ENCODE measurements around the gene CNR2. TPM values are rescaled to one million over a fixed set of nuclear protein-coding genes. Genes with fewer than 3 reads are reported as not detected.

CNR2 gene
- polyA plus RNA-seq, 2 of the 4 experiments (the other 2 are of a cell fraction), result not detected

DNA sequence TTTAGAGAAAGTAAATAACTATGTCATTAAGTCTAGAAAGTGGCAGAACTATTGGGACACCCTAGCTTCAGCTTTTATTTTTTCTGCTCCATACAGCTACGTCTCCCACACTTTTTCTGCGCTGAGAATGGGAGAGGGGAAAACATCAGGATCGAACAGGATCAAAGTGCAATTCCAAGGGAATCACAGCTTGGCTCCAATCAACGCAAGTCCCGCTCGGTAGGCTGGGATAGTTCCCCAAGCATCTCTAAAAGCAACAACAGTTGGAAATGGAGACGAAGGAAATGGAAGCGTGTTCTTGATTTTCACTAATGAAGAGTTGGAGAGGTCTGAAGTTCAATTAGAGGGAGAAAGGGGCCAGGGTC is 88.5 kb downstream of the CNR2 start (continued):
- TF ChIP-seq HMGXB4 (CRISPR knock-in tag; IDR thresholded peaks at IDR 0.05; ENCODE audit: borderline replicate concordance) (no peak), FOSB (CRISPR knock-in tag; IDR thresholded peaks at IDR 0.05) (no peak)

- Histone ChIP-seq H3K27ac (no peak overlapping the region), H3K4me1 (no peaks in the 10 kb centered on the region; the same call in 2 of the 3 replicates), H3K9me3 (no peaks in the 10 kb centered on the region), H3K4me3 (no peak overlapping the region), H3K4me2 (peak overlapping the region; percentile 82; the same call in 2 of the 3 replicates)
- ATAC-seq, result no peak
- no peak for FAIRE-seq
- no peak for TF ChIP-seq MAFK (IDR thresholded peaks at IDR 0.05; ENCODE audit: partially characterized antibody)
- TF ChIP-seq NR3C1 (IDR thresholded peaks at IDR 0.05), result no peak
- no peak for TF ChIP-seq POLR2AphosphoS2 (conservative IDR thresholded peaks at IDR 0.05; ENCODE audit: low read length)
- no peak for TF ChIP-seq MAZ (IDR thresholded peaks at IDR 0.05; ENCODE audit: borderline replicate concordance, low read depth, low read length)
- no peak for TF ChIP-seq RCOR1 (IDR thresholded peaks at IDR 0.05; ENCODE audit: low read depth, low read length)
- no peak for TF ChIP-seq NFE2L2 (conservative IDR thresholded peaks at IDR 0.05; ENCODE audit: low read length)
- no peak for TF ChIP-seq NPAS2 (CRISPR knock-in tag; IDR thresholded peaks at IDR 0.05; ENCODE audit: borderline replicate concordance)
- no peak for TF ChIP-seq RFX5 (IDR thresholded peaks at IDR 0.05)
- no peak for TF ChIP-seq PBX3 (IDR thresholded peaks at IDR 0.05)
- no peak for TF ChIP-seq MYC (IDR thresholded peaks at IDR 0.05; ENCODE audit: borderline replicate concordance, low read length)
- no peak for TF ChIP-seq SREBF2 (IDR thresholded peaks at IDR 0.05)
- TF ChIP-seq, protein P1, sequence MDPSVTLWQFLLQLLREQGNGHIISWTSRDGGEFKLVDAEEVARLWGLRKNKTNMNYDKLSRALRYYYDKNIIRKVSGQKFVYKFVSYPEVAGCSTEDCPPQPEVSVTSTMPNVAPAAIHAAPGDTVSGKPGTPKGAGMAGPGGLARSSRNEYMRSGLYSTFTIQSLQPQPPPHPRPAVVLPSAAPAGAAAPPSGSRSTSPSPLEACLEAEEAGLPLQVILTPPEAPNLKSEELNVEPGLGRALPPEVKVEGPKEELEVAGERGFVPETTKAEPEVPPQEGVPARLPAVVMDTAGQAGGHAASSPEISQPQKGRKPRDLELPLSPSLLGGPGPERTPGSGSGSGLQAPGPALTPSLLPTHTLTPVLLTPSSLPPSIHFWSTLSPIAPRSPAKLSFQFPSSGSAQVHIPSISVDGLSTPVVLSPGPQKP (IDR thresholded peaks at IDR 0.05; ENCODE audit: low read depth, low read length), result no peak
- no peak for TF ChIP-seq RARB (CRISPR knock-in tag; IDR thresholded peaks at IDR 0.05)
- no peak for TF ChIP-seq USF2 (IDR thresholded peaks at IDR 0.05)
- WGBS (ENCODE audit: missing lambda C conversion rate), result 90% methylated on average over 7 of the region's 7 CpGs
- no peak for DNase-seq (ENCODE audit: low read depth in 1 of 2, low spot score in 1 of 2)
- POLR2A ChIA-PET, result interaction anchor here (0.6 to 1.1 kb wide), 2 partner anchors 15 to 21 kb away, joined by 3 to 4 read pairs; no protein-coding TSS in a partner anchor
- CTCF ChIA-PET, result interaction anchor here (0.9 to 8.4 kb wide), 3 partner anchors 14 to 32 kb away, joined by 4 to 57 read pairs (median 6); no protein-coding TSS in a partner anchor
Measured at GRCh38 chr1:23823767-23824166, 89.4 kb downstream of the CNR2 start.

Small RNA genes within 50 kb of the gene (small RNA-seq; reads per million reads assigned to genes)
- gene MIR378F, result 0 to 0.26 (median 0) reads per million in 6 experiments

Other genes with a start within 250 kb of the CNR2 start
- 979 and 1,292 TPM in 2 replicates for gene RPL11, start 221.6 kb downstream of the CNR2 start, polyA plus RNA-seq (2011; rRNA removed)
- gene RPL11, start 221.6 kb downstream of the CNR2 start, polyA plus RNA-seq (2017; fragmentation: RNase III; extraction: RNeasy Plus Mini Kit Qiagen cat#74134 plus additional on column Dnase treatment), result 1,260 to 1,335 TPM (median 1,329 TPM) in 3 replicates
- gene ELOA, start 169.9 kb downstream of the CNR2 start, polyA plus RNA-seq (2011; rRNA removed), result 16.0 and 18.4 TPM in 2 replicates
- 16.3 to 18.4 TPM (median 16.4 TPM) in 3 replicates for gene ELOA, start 169.9 kb downstream of the CNR2 start, polyA plus RNA-seq (2017; fragmentation: RNase III; extraction: RNeasy Plus Mini Kit Qiagen cat#74134 plus additional on column Dnase treatment)
- 34.0 and 41.0 TPM in 2 replicates for gene PITHD1, start 134.9 kb downstream of the CNR2 start, polyA plus RNA-seq (2011; rRNA removed)
- gene PITHD1, start 134.9 kb downstream of the CNR2 start, polyA plus RNA-seq (2017; fragmentation: RNase III; extraction: RNeasy Plus Mini Kit Qiagen cat#74134 plus additional on column Dnase treatment), result 25.4 to 29.2 TPM (median 26.3 TPM) in 3 replicates
- gene LYPLA2, start 122.2 kb downstream of the CNR2 start, polyA plus RNA-seq (2011; rRNA removed), result 17.8 and 26.0 TPM in 2 replicates
- gene LYPLA2, start 122.2 kb downstream of the CNR2 start, polyA plus RNA-seq (2017; fragmentation: RNase III; extraction: RNeasy Plus Mini Kit Qiagen cat#74134 plus additional on column Dnase treatment), result 43.8 to 49.2 TPM (median 46.7 TPM) in 3 replicates
- gene GALE, start 112.6 kb downstream of the CNR2 start, polyA plus RNA-seq (2011; rRNA removed), result 38.9 and 39.9 TPM in 2 replicates
- gene GALE, start 112.6 kb downstream of the CNR2 start, polyA plus RNA-seq (2017; fragmentation: RNase III; extraction: RNeasy Plus Mini Kit Qiagen cat#74134 plus additional on column Dnase treatment), result 45.6 to 48.1 TPM (median 46.9 TPM) in 3 replicates
- gene HMGCL, start 87.9 kb downstream of the CNR2 start, polyA plus RNA-seq (2011; rRNA removed), result 18.0 and 18.9 TPM in 2 replicates
- 9.7 to 11.5 TPM (median 10.9 TPM) in 3 replicates for gene HMGCL, start 87.9 kb downstream of the CNR2 start, polyA plus RNA-seq (2017; fragmentation: RNase III; extraction: RNeasy Plus Mini Kit Qiagen cat#74134 plus additional on column Dnase treatment)
- gene FUCA1, start 45.1 kb downstream of the CNR2 start, polyA plus RNA-seq (2011; rRNA removed), result 14.8 and 16.1 TPM in 2 replicates
- gene FUCA1, start 45.1 kb downstream of the CNR2 start, polyA plus RNA-seq (2017; fragmentation: RNase III; extraction: RNeasy Plus Mini Kit Qiagen cat#74134 plus additional on column Dnase treatment), result 9.0 to 10.8 TPM (median 9.7 TPM) in 3 replicates
- gene PNRC2, start 46.5 kb upstream of the CNR2 start, polyA plus RNA-seq (2011; rRNA removed), result 38.1 and 106 TPM in 2 replicates
- 34.4 to 37.5 TPM (median 36.1 TPM) in 3 replicates for gene PNRC2, start 46.5 kb upstream of the CNR2 start, polyA plus RNA-seq (2017; fragmentation: RNase III; extraction: RNeasy Plus Mini Kit Qiagen cat#74134 plus additional on column Dnase treatment)
- 119 and 180 TPM in 2 replicates for gene SRSF10, start 67.0 kb upstream of the CNR2 start, polyA plus RNA-seq (2011; rRNA removed)
- gene SRSF10, start 67.0 kb upstream of the CNR2 start, polyA plus RNA-seq (2017; fragmentation: RNase III; extraction: RNeasy Plus Mini Kit Qiagen cat#74134 plus additional on column Dnase treatment), result 140 to 141 TPM (median 141 TPM) in 3 replicates
- gene MYOM3, start 198.8 kb upstream of the CNR2 start, polyA plus RNA-seq (2011; rRNA removed), result 2.6 and 2.7 TPM in 2 replicates
- gene MYOM3, start 198.8 kb upstream of the CNR2 start, polyA plus RNA-seq (2017; fragmentation: RNase III; extraction: RNeasy Plus Mini Kit Qiagen cat#74134 plus additional on column Dnase treatment), result 7.3 to 8.7 TPM (median 8.5 TPM) in 3 replicates
- gene IL22RA1, start 229.8 kb upstream of the CNR2 start, polyA plus RNA-seq (2011; rRNA removed), result 1.7 and 2.1 TPM in 2 replicates
- 1.2 to 1.5 TPM (median 1.4 TPM) in 3 replicates for gene IL22RA1, start 229.8 kb upstream of the CNR2 start, polyA plus RNA-seq (2017; fragmentation: RNase III; extraction: RNeasy Plus Mini Kit Qiagen cat#74134 plus additional on column Dnase treatment)

All from A549 (cell line).